Neural progenitor cell (in vitro differentiated cells): Measurements from ENCODE around the gene PEF1.

ENCODE experiments used
- EZH2 ChIP-seq: fragments of 200-600 bp; sonication (generic); IDR thresholded peaks from 2 replicates; pipeline ENCODE4 v1.6.1; 2017; ENCODE audit warnings: antibody characterized with exemption, mild to moderate bottlenecking, moderate library complexity
- EZH2phosphoT487 ChIP-seq: fragments of 200-600 bp; sonication (generic); IDR thresholded peaks from 2 replicates; pipeline ENCODE4 v1.6.1; 2017; ENCODE audit warnings: antibody characterized with exemption
- TF ChIP-seq, protein P1 (sequence below): fragments of 200-600 bp; sonication (generic); IDR thresholded peaks from 2 replicates; pipeline ENCODE4 v1.5.1; 2017; ENCODE audit warnings: antibody characterized with exemption, mild to moderate bottlenecking

DNA sequence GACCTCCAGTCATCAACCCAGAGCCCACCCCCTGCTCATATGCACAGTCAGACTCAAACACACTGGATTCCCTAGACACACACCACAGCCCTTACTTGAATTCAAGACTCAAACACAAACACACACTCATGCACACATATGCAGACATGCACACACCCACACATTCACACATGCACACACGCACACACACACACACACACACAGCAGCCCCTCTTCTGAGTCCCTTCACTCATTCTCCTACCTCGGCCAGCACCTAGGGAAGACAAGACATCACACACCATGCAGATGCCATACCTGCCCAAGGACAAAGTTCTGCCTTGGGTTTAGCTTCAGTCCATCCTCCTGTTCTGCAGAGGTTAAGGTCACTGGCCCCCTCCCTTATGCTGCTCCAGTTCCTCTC, 28.7 kb downstream of the PEF1 start:
- TF ChIP-seq, protein P1, sequence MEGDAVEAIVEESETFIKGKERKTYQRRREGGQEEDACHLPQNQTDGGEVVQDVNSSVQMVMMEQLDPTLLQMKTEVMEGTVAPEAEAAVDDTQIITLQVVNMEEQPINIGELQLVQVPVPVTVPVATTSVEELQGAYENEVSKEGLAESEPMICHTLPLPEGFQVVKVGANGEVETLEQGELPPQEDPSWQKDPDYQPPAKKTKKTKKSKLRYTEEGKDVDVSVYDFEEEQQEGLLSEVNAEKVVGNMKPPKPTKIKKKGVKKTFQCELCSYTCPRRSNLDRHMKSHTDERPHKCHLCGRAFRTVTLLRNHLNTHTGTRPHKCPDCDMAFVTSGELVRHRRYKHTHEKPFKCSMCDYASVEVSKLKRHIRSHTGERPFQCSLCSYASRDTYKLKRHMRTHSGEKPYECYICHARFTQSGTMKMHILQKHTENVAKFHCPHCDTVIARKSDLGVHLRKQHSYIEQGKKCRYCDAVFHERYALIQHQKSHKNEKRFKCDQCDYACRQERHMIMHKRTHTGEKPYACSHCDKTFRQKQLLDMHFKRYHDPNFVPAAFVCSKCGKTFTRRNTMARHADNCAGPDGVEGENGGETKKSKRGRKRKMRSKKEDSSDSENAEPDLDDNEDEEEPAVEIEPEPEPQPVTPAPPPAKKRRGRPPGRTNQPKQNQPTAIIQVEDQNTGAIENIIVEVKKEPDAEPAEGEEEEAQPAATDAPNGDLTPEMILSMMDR, result no peak
- no peak for TF ChIP-seq EZH2
- TF ChIP-seq EZH2phosphoT487, result no peak
